Endothelial cell (in vitro differentiated cells): ENCODE measurements around the gene MED19. TPM values are rescaled to one million over a fixed set of nuclear protein-coding genes. Genes with fewer than 3 reads are reported as not detected.

Experiments
- DNase-seq: peaks from one replicate; pipeline ENCODE4 v3.0.0; 2021; ENCODE audit warnings: low spot score
- H3K27ac Mint-ChIP-seq: one replicate; pipeline ENCODE4 v1.8.0; 2021; ENCODE audit warnings: mixed read lengths, inconsistent platforms; ENCODE audit not compliant: unreplicated experiment
- H3K27me3 Mint-ChIP-seq: one replicate; pipeline ENCODE4 v1.8.0; 2021; ENCODE audit warnings: mild to moderate bottlenecking, moderate library complexity, mixed read lengths, inconsistent platforms; ENCODE audit not compliant: unreplicated experiment
- H3K36me3 Mint-ChIP-seq: one replicate; pipeline ENCODE4 v1.8.0; 2021; ENCODE audit warnings: mild to moderate bottlenecking, low read depth, mixed read lengths, inconsistent platforms; ENCODE audit not compliant: unreplicated experiment
- H3K4me1 Mint-ChIP-seq: one replicate; pipeline ENCODE4 v1.8.0; 2021; ENCODE audit warnings: mild to moderate bottlenecking, mixed read lengths, inconsistent platforms; ENCODE audit not compliant: unreplicated experiment
- H3K4me3 Mint-ChIP-seq: one replicate; pipeline ENCODE4 v1.8.0; 2021; ENCODE audit warnings: mild to moderate bottlenecking, mixed read lengths, inconsistent platforms; ENCODE audit not compliant: unreplicated experiment
- H3K9me3 Mint-ChIP-seq: one replicate; pipeline ENCODE4 v1.8.0; 2021; ENCODE audit warnings: mixed read lengths, inconsistent platforms; ENCODE audit not compliant: unreplicated experiment
- CTCF ChIP-seq: fragments of 200-600 bp; sonication (generic); IDR thresholded peaks from one replicate; pipeline ENCODE4 v1.5.0; 2021; ENCODE audit warnings: antibody characterized with exemption; ENCODE audit not compliant: unreplicated experiment
- total RNA-seq: library from RNA; stranded (reverse); fragmentation: NEBNext Ultra II Directional; extraction: Animal tissue kit (Norgen Biotek cat#: 25700); gene quantifications from one replicate; pipeline ENCODE4 v1.2.1, GENCODE V29; 2021; ENCODE audit not compliant: unreplicated experiment

MED19 gene
- total RNA-seq, 1 donor from 2014 or later, result 20.5 TPM

GRCh38 chr11:57657194-57658022 lies 54.6 kb downstream of the MED19 start, which contains the start of gene CLP1:
Gene CLP1 (plus strand): TSS chr11:57657762. CDS start chr11:57659477, 1,715 bp downstream.
- peak within 1 kb of the TSS; percentile 100 for H3K4me3 Mint-ChIP-seq
- no peaks in the 10 kb centered on the region for H3K9me3 Mint-ChIP-seq
- DNase-seq, result peak; percentile 99
- TF ChIP-seq CTCF, result no peak
- H3K36me3 Mint-ChIP-seq, result peaks cover 18% of the 10 kb centered on the region
- peaks cover 4% of the 10 kb centered on the region for H3K27me3 Mint-ChIP-seq
- peaks cover 30% of the 10 kb centered on the region for H3K4me1 Mint-ChIP-seq
- H3K27ac Mint-ChIP-seq, result peak within 1 kb of the TSS; percentile 99

- no peak for TF ChIP-seq CTCF
- H3K9me3 Mint-ChIP-seq, result no peaks in the 10 kb centered on the region
- H3K4me3 Mint-ChIP-seq, result peak overlapping the region; percentile 34
- peaks cover 14% of the 10 kb centered on the region for H3K36me3 Mint-ChIP-seq
- peaks cover 30% of the 10 kb centered on the region for H3K4me1 Mint-ChIP-seq
- peaks cover 4% of the 10 kb centered on the region for H3K27me3 Mint-ChIP-seq
- DNase-seq, result no peak
- peak overlapping the region; percentile 93 for H3K27ac Mint-ChIP-seq
These were observed 55.2 kb downstream of the MED19 start for GRCh38 chr11:57656885-57657193.

Other genes starting within 250 kb of the MED19 start
- gene SLC43A1, start 196.5 kb downstream of the MED19 start, total RNA-seq, result 10.4 TPM
- gene TIMM10, start 181.5 kb downstream of the MED19 start, total RNA-seq, result 60.2 TPM
- 45.2 TPM for gene SMTNL1, start 174.6 kb downstream of the MED19 start, total RNA-seq
- 56.2 TPM for gene UBE2L6, start 144.5 kb downstream of the MED19 start, total RNA-seq
- gene SERPING1, start 114.5 kb downstream of the MED19 start, total RNA-seq, result 347 TPM
- not detected for gene YPEL4, start 62.3 kb downstream of the MED19 start, total RNA-seq
- 31.1 TPM for gene CLP1, start 54.5 kb downstream of the MED19 start, total RNA-seq
- gene ZDHHC5, start 44.1 kb downstream of the MED19 start, total RNA-seq, result 78.3 TPM
- gene TMX2, start 378 bp upstream of the MED19 start, total RNA-seq, result 51.0 TPM
- 210 TPM for gene SELENOH, start 29.3 kb upstream of the MED19 start, total RNA-seq
- not detected for gene BTBD18, start 39.6 kb upstream of the MED19 start, total RNA-seq
- gene CTNND1, start 49.6 kb upstream of the MED19 start, total RNA-seq, result 350 TPM